COLO829 (cell line): ENCODE data around the gene MT4.

Experiments used
- DNase-seq: peaks from one replicate; pipeline ENCODE4 v3.0.0; 2012; ENCODE audit warnings: low spot score

The MT4 gene

DNA sequence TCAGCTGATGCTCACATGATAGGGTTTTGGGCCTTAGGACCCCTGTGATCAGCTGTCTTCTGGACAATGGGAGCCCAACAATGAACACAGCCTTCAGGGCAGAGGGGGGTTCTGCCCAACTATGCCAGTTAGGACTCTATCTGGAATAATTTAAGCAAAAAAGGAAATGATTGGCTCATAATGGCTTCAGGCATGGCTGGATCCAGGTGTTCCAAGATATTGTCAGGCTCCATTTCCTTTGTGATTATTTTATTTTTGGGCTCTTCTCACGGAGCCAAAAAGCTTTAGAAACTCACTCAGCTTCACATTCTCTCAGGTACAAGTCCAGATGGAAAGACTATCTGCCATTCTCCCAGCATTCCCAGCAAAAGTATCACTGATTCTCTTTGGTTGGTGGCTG, 40.6 kb downstream of the MT4 start:
- no peak for DNase-seq

DNA sequence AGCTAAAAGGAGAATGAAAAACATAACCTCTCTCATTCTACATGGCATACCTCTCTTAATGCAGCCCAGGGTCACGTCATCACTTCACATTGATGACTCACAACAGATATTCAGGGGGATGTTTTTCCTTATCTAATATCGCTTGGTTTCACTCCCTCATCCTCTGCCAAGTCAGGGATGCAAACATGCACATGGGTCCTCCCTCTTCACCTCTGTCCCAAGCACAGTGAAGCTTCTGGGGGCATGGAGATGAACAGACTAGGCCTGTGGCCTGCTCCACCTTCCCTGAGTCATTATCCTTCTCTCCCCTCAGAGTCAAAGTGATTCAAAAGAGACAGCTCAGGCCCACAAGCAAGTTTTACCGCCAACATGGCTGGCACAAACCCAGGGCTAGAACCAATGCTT, 41.2 kb downstream of the MT4 start:
- no peak for DNase-seq

DNA sequence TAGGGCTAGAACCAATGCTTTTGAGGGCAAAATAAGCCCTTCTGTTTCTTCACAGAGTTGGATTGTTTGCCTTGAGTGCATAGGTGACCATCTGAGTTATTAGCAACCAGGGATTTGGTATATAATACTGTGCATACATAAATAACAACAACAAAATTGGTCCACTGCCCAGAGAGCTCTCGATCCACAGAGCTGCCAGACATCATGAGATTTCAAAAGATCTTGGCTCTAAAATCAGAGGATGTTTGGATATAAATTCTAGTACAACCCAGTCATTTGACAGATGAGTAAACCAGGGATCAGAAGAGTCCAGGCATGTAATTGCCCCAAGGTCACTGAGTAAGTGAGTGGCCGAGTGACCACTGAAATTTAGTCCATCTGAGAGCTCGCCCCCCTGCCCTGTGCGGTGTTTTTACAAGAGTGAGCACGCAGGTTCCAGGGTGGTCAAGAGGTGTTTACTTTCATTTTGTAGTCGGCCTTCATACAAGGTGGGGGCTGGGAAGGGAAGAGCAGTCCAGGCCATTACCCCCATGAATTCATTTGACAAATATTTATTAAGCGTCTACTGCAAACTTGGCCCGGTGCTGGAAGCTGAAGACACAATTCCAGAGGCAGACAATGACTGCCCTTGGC, 41.7 kb downstream of the MT4 start:
- DNase-seq: peak; percentile 61

DNA sequence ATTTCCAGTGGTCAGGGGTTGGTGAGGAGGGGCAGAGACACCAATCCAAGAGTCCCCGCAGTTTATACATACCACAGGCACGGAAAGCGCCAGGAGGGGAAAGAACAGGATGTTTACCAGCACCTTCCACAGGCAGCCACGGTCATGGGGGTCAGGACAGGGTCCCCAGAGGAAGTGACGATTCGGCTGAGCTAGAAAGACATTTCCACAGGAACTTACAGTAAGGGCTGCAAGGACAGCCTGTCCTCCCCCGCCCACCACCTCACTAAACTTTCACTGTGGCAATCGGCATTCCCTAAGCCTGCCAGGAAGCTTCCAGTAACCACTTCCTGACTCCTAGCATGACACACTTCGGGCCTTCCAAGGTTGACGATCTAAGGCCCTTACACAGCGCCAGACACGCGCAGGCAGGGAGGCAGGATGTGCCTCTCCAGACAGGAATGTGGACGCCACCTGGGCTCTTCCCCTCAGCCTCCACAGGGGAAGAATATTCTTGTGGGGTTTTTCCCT, 42.3 kb downstream of the MT4 start:
- DNase-seq: peak; percentile 81

DNA sequence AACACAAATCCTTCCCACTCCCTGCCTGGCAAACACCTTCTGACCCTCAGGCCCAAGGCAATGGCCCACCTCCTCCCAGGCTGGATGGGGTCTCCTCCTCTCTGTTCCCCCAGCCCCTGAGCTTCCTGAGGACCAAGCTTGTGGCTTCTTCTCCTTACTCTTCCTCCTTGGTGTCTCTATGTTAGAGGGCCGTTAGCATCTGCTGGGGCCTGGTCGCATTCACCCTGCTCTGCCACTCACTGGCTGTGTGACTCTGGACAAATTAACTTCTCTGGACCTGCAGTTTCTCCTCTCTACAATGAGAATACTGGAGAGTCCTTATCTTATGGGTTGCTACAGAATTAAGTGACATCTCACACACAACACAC, 42.8 kb downstream of the MT4 start:
- DNase-seq: no peak

DNA sequence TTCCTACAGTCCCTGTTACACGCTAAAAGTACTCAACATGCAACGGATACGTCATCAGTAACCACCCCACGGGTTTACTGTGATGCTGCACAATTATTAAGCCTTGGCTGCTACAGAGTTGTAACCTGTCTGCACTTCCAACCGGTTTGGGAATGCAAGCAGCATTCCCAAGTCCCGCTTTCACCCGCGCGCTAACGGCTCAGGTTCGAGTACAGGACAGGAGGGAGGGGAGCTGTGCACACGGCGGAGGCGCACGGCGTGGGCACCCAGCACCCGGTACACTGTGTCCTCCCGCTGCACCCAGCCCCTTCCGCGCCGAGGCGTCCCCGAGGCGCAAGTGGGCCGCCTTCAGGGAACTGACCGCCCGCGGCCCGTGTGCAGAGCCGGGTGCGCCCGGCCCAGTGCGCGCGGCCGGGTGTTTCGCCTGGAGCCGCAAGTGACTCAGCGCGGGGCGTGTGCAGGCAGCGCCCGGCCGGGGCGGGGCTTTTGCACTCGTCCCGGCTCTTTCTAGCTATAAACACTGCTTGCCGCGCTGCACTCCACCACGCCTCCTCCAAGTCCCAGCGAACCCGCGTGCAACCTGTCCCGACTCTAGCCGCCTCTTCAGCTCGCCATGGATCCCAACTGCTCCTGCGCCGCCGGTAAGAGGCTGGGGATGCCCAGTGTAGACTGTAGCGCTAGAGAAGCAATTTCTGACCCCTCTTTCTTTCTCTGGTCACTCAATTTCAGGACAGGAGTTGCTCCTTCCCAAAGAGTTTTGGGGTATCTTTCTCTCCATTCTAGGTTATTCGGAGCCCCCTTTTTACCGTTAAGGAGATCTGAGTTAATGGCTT, 43.4 kb downstream of the MT4 start, which contains the start of gene MT2A:
Gene MT2A (plus strand): TSS at position 542 of the 833 bp plus-strand sequence. CDS start 72 bp downstream, at position 614.
- DNase-seq: peak; percentile 89

DNA sequence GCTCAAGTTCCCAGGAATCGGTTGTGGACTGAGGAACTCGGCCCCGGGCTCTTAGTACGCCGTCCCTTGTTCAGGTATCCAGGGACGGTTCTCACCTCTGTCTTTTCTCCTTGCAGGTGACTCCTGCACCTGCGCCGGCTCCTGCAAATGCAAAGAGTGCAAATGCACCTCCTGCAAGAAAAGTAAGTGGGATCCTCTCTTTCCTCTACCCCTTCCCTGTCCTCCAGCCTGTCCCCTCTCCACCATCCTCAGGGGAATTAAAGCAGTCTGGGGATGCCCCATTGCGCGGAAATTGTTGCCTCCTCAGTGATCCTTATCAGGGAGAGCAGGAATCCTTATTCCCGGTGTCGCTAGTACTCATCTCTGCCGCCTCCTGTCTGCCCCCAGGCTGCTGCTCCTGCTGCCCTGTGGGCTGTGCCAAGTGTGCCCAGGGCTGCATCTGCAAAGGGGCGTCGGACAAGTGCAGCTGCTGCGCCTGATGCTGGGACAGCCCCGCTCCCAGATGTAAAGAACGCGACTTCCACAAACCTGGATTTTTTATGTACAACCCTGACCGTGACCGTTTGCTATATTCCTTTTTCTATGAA, 44.1 kb downstream of the MT4 start:
- DNase-seq: no peak

DNA sequence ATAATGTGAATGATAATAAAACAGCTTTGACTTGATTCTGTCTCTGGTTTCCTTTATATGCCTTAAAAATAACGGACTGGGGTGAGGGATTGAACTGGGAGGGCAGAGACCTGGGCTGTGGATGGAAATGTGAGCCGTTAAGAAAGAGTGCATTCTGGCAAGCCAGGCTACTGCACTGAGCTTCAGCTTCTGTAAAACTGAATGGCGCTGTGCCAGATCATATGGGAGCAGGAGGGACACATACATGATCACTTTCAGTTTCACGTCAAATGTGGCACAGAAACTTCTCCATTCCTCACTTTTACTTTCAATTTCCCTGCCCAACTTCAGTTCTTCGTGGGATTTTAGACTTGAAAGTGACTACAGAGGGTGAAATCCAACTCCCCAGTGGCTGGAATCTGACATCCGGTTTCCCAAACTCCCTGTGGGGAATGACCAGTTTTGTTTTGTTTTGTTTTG, 44.6 kb downstream of the MT4 start:
- DNase-seq: peak; percentile 46

DNA sequence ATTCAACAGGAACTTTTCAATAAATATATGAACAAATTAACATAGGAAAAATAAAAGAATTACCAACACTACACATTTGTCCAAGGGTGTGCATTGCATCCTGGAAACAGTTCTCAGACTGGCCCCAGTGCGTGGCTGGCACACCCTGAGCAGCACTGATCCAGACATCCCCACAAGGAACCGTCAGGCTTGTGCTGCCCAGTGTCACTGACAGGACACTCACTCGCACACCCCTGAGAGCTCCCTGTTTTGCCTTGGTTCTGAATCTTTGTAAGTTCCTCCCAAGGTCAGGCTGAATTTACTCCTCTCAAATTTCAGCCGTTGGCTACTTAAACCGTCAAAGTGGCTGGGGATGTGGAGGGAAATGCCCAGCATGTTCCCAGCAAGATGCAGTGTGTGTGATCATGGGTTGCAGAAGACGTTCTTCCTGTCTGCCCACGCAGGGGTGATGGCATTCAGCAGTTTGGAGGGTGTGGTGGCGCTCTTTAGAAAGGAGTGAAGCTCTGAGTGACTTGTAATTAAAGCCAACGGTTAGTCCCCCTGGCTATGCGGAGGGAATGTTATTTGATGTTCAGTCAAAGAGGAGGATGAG, 45.2 kb downstream of the MT4 start:
- DNase-seq: peak; percentile 46

DNA sequence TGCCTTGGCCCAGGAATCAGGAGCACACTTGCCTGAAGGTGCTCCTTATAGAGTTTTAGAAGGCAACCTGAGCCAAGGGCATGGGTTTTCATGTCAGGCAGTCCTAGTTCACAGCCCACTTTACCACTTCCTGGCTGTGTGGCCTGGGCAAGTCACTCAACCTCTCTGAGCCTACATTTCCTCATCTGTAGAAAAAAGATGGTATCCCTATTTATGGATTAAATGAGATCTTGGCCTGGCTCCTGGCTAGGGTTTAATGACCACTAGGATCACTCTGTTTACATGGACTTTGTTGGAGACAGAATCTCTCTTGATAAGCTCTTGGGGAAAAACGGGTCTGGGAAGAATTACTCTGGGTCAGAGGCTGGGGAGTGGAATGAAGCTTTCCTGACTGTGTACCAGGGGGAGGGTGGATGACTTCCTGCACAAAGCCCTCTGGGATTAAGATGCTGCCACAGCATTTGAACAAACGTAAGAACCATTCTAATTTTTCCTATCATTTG, 45.8 kb downstream of the MT4 start:
- no peak for DNase-seq

DNA sequence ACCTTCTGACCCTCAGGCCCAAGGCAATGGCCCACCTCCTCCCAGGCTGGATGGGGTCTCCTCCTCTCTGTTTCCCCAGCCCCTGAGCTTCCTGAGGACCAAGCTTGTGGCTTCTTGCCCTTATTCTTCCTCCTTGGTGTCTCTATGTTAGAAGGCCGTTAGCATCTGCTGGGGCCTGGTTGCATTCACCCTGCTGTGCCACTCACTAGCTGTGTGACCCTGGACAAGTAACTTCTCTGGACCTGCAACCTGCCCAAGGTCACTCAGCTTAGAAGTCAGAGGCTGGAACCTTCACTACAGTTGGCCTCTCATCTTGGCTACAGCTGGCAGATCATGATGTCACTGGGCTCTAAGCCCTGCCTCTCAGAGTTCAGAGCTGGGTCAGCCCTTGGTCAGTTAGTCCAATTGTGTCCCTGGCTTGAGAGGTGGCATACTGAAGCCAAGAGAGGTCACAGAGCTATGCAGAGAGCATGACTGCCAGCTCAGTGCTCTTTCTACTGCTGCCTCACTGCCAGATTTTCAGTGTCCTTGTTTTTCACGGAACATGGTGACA, 46.5 kb downstream of the MT4 start:
- no peak for DNase-seq

DNA sequence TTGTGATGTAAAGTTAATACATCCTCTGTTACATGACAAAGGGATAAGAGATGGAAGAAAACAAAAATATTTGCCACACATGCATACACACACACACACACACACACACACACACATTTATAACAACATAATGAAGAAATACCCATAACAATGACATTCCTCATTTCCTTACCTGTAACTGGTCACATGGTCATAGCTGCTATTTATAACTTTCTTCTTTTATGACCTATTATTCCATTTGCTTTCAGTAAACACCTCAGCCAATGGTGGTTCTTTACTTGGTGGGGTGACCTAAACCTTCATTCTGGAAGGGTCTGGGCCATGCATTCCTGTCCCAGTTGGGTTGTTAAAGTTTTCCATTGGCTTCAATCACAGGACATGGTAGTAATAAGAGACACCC, 48.8 kb downstream of the MT4 start:
- no peak for DNase-seq

DNA sequence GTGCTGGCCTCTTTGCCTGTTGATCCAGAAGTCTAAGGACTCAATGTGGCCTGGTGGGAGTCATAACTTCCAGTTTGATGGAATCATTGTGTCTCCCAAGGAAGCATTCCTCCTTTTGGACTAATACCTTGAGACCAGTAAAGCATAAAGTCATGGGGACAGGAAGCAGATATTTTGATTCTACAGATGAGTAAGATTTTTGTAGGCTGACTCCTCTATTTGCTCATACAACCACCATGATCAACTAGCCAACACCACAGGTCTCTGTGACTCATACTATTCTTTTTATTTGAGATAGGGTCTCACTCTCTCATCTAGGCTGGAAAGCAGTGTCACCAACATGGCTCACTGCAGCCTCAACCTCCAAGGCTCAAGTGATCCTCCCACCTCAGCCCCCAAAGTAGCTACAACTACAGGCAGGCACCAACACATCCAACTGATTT, 49.7 kb downstream of the MT4 start:
- DNase-seq: no peak

DNA sequence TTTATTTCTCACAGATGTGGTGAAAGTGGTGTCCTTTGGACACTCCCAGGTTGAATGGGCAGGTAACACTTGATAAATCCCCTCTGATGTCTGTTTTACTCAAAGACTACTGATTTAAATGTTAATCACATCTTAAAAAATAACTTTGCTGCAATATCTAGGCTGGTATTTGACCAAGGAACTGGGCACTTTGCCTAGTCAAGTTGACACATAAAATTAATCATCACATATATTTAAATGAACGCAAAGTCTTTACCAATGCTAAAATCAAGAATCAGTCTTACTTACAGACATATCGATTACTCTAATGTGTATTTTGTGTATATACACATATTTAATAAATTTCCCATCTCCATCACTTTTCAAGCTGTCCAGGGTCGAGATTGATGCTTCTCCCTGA, 50.5 kb downstream of the MT4 start:
- DNase-seq: no peak

DNA sequence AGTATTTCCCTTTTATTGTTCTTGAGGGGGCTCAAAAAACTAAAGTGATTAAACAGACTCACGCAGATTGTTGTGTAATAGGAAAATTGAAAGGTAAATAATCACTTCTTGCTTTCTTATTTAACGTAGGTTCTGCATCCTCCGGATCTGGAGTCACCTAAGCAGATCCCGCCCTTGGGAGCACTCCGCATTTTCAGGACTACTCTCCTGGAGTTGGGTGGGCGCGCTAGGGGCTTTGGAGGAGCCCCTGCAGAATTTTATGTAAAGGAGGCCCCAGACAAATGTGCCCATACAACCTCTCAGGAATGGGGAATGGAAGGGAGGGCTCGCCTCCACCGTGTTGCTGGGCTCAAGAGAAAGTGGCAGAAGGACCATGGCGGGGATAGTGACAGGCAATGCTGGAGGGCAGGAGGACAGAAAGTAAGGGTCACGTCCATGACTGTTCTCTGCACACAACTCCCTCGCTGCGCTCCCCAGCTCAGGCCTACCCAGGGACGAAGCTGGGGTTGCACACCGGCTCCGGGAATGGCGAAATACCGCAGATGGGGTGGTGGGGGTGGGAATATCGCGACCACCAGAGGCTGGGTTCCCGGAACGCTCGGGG, 51.8 kb downstream of the MT4 start:
- no peak for DNase-seq

DNA sequence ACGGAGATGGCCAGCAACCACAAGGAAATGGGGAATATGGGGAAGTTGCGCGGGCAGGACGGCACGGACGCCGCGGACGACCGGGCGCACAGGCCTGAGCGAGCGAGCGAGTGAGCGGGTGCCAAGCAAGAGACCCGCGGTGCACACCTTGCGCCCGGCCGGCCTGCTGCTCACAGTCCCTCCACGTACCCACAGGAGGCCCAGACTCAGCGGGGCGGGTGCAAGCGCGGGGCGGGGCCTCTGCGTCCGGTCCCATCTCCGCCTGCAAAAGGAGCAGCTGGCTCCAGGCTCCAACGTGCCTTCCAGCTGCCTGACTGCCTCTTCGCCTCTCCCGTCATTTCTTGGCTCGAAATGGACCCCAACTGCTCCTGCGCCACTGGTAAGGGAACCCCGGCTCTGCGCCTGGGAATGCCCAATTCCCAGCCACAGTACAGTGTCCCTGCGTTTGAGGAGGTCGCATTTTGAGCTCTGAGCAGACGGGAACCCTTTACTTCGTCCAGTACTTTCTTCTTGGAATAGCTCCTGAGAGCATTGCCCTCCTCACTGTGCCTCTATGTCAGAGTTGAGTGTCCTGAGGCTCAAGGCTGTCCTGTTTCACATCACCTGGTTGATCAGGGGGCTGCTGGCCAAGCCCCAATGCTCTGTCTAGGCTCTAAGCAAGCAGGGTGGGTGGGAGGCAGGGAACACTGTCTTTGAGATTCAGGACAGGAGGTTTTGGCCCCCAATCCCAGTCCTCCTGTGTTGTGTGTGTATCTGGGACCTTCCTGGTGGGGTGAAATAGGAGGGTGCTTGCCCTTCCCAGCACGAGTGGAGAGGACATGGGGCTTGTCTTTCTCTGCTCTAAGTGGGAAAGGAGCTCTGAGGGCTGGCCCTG, 52.6 kb downstream of the MT4 start:
- DNase-seq: no peak

DNA sequence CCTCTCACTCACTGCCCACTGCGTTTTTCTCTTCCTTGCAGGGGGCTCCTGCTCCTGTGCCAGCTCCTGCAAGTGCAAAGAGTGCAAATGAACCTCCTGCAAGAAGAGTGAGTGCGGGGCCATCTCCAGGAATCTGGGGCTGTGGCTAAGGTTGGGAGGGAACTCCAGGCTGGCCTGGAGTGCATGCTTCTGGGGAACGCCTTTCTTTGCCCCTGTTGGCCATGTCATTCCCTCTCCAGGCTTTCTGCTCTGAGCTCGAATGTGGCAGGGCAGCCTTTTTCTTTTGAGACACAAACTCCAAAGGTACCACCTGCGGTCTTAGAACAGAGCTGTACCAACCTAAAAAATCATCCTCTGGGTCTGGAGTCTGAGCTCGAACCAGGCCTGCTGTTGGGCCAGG, 53.3 kb downstream of the MT4 start:
- no peak for DNase-seq
